Panc1 (cell line): ENCODE data around the gene SORBS1. TPM values are rescaled to one million over a fixed set of nuclear protein-coding genes. Genes with fewer than 3 reads are reported as not detected.
A peak's percentile ranks its signal among the peaks of the same experiment; 100 is the strongest.

Experiments
- ATAC-seq: fragments of 200-7000 bp; cut with Tn5 transposase; 2 replicates; pipeline ENCODE4 v1.9.1; 2020; ENCODE audit warnings: mild to moderate bottlenecking, moderate library complexity
- BruUV-seq: library from RNA; stranded (reverse); fragments of 400-500 nt; replicated peaks from 2 replicates; lab custom pipeline; 2021; lab: Mats Ljungman, UMichigan
- CTCF ChIA-PET: fragments of 300-600 bp; sonication (Branson Sonifier 250); formaldehyde crosslinking; loops from one replicate; lab custom pipeline; 2022; ENCODE audit warnings: antibody characterized with exemption; lab: Charles Lee
- POLR2A ChIA-PET: fragments of 300-600 bp; sonication (Branson Sonifier 250); formaldehyde crosslinking; loops from one replicate; lab custom pipeline; 2022; ENCODE audit warnings: antibody characterized with exemption; lab: Charles Lee
- DNase-seq: peaks from one replicate; pipeline ENCODE4 v3.0.0-alpha.2; 2010; ENCODE audit warnings: low read depth, low spot score
- H3K27ac ChIP-seq: 2 replicates; pipeline ENCODE4 v1.5.1; 2011; ENCODE audit warnings: mild to moderate bottlenecking, low read length, inconsistent platforms
- H3K27me3 ChIP-seq: fragments of 200-500 bp; sonication (Bioruptor generic); 2 replicates; pipeline ENCODE4 v1.6.0; 2014; ENCODE audit warnings: low read length, inconsistent platforms; ENCODE audit not compliant: control insufficient read depth, insufficient read depth
- H3K36me3 ChIP-seq: fragments of 200-500 bp; sonication (Bioruptor generic); 2 replicates; pipeline ENCODE4 v1.5.1; 2014; ENCODE audit warnings: inconsistent platforms, mild to moderate bottlenecking, low read length, moderate library complexity; ENCODE audit not compliant: control insufficient read depth, insufficient read depth
- H3K4me1 ChIP-seq: 2 replicates; pipeline ENCODE4 v1.5.1; 2011; ENCODE audit warnings: inconsistent platforms, mild to moderate bottlenecking, low read length, moderate library complexity; ENCODE audit not compliant: control insufficient read depth, insufficient read depth
- H3K4me3 ChIP-seq, 2 experiments: 2 replicates each; pipeline ENCODE4 v1.5.1; 2011 to 2012; ENCODE audit warnings: low read depth in 2 of 2, low read length in 2 of 2, mild to moderate bottlenecking in 2 of 2, inconsistent platforms in 1 of 2, moderate library complexity in 1 of 2
- H3K9me3 ChIP-seq: fragments of 200-500 bp; sonication (Bioruptor generic); 2 replicates; pipeline ENCODE4 v1.5.1; 2014; ENCODE audit warnings: low read depth, mild to moderate bottlenecking, inconsistent platforms, low read length, moderate library complexity; ENCODE audit not compliant: control insufficient read depth, insufficient read depth
- POLR2AphosphoS5 ChIP-seq: IDR thresholded peaks from 2 replicates; pipeline ENCODE4 v1.6.1; 2012; ENCODE audit warnings: mild to moderate bottlenecking, low read depth, low read length, moderate library complexity
- SIN3A ChIP-seq: IDR thresholded peaks from 2 replicates; pipeline ENCODE4 v1.6.1; 2012; ENCODE audit warnings: low read depth, mild to moderate bottlenecking, low read length, moderate library complexity, borderline replicate concordance; ENCODE audit not compliant: insufficient read depth
- TCF7L2 ChIP-seq: IDR thresholded peaks from 2 replicates; pipeline ENCODE4 v1.6.1; 2011; ENCODE audit warnings: mild to moderate bottlenecking, low read depth, low read length, inconsistent platforms
- in situ Hi-C: cut with HindIII; loops from 2 replicates; pipeline ENCODE4 v1.10.0; 2016; ENCODE audit warnings: low sequenced_read_pairs, low pct_unique_long_range_greater_than_20kb
- intact Hi-C: fragments of 100-400 bp; cut with micrococcal nuclease; formaldehyde crosslinking; loops from one replicate; pipeline ENCODE4 v1.10.0; 2022; ENCODE audit not compliant: unreplicated experiment
- total RNA-seq: library from RNA; stranded (reverse); gene quantifications from one replicate; pipeline ENCODE4 v1.2.1, GENCODE V29; 2021; ENCODE audit not compliant: unreplicated experiment
- TF ChIP-seq, protein P1 (sequence below): fragments of 450-650 bp; IDR thresholded peaks from 2 replicates; pipeline ENCODE4 v1.5.1; 2017; ENCODE audit warnings: mild to moderate bottlenecking
- TF ChIP-seq, protein P2 (sequence below), 2 experiments: IDR thresholded peaks; 2 replicates each; pipeline ENCODE4 v1.6.1; 2011 to 2012; ENCODE audit warnings: low read depth in 2 of 2, control low read depth in 1 of 2, low read length in 1 of 2, mild to moderate bottlenecking in 1 of 2, moderate library complexity in 1 of 2; ENCODE audit not compliant: insufficient read depth in 1 of 2

Gene SORBS1
- total RNA-seq, 1 experiment from 2014 or later = 29.4 TPM

DNA sequence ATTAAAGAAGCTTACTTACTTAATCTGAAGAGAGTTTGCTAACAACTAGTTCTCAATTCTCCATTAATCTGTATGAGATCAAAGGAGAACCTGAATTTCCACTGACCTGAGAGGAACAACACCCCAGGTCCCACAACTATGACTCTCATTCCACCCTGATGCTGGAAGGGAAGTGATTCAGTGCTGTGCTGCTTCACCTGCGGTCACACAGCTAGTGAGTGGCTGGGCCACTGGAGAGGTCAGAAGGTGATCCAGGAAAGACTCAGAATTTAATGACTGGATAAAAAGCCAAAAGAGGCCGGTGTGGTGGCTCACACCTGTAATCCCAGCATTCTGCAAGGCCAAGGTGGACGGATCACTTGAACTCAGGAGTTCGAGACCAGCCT lies 23.6 kb downstream of the SORBS1 start:
- ATAC-seq (no peak), DNase-seq (no peak)
- intact Hi-C loops = no loop called here
- TF ChIP-seq, protein P1, sequence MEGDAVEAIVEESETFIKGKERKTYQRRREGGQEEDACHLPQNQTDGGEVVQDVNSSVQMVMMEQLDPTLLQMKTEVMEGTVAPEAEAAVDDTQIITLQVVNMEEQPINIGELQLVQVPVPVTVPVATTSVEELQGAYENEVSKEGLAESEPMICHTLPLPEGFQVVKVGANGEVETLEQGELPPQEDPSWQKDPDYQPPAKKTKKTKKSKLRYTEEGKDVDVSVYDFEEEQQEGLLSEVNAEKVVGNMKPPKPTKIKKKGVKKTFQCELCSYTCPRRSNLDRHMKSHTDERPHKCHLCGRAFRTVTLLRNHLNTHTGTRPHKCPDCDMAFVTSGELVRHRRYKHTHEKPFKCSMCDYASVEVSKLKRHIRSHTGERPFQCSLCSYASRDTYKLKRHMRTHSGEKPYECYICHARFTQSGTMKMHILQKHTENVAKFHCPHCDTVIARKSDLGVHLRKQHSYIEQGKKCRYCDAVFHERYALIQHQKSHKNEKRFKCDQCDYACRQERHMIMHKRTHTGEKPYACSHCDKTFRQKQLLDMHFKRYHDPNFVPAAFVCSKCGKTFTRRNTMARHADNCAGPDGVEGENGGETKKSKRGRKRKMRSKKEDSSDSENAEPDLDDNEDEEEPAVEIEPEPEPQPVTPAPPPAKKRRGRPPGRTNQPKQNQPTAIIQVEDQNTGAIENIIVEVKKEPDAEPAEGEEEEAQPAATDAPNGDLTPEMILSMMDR = no peak
- TF ChIP-seq POLR2AphosphoS5 = no peak
- no peak for TF ChIP-seq TCF7L2
- TF ChIP-seq, protein P2, sequence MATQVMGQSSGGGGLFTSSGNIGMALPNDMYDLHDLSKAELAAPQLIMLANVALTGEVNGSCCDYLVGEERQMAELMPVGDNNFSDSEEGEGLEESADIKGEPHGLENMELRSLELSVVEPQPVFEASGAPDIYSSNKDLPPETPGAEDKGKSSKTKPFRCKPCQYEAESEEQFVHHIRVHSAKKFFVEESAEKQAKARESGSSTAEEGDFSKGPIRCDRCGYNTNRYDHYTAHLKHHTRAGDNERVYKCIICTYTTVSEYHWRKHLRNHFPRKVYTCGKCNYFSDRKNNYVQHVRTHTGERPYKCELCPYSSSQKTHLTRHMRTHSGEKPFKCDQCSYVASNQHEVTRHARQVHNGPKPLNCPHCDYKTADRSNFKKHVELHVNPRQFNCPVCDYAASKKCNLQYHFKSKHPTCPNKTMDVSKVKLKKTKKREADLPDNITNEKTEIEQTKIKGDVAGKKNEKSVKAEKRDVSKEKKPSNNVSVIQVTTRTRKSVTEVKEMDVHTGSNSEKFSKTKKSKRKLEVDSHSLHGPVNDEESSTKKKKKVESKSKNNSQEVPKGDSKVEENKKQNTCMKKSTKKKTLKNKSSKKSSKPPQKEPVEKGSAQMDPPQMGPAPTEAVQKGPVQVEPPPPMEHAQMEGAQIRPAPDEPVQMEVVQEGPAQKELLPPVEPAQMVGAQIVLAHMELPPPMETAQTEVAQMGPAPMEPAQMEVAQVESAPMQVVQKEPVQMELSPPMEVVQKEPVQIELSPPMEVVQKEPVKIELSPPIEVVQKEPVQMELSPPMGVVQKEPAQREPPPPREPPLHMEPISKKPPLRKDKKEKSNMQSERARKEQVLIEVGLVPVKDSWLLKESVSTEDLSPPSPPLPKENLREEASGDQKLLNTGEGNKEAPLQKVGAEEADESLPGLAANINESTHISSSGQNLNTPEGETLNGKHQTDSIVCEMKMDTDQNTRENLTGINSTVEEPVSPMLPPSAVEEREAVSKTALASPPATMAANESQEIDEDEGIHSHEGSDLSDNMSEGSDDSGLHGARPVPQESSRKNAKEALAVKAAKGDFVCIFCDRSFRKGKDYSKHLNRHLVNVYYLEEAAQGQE (IDR thresholded peaks at IDR 0.05; ENCODE audit: insufficient read depth in 1 of 2, low read depth in 2 of 2, low read length in 1 of 2) = no peak
- no peak for TF ChIP-seq SIN3A
- H3K9me3 ChIP-seq = no peaks in the 10 kb centered on the region
- H3K27ac ChIP-seq = no peak overlapping the region
- ChIA-PET CTCF (no interaction called here), POLR2A (no interaction called here)
- no peaks in the 10 kb centered on the region for H3K27me3 ChIP-seq
- peaks cover 16% of the 10 kb centered on the region for H3K4me1 ChIP-seq
- BruUV-seq = no TSS peak
- no peak overlapping the region for H3K4me3 ChIP-seq
- in situ Hi-C loops = no loop called here
- no peaks in the 10 kb centered on the region for H3K36me3 ChIP-seq

DNA sequence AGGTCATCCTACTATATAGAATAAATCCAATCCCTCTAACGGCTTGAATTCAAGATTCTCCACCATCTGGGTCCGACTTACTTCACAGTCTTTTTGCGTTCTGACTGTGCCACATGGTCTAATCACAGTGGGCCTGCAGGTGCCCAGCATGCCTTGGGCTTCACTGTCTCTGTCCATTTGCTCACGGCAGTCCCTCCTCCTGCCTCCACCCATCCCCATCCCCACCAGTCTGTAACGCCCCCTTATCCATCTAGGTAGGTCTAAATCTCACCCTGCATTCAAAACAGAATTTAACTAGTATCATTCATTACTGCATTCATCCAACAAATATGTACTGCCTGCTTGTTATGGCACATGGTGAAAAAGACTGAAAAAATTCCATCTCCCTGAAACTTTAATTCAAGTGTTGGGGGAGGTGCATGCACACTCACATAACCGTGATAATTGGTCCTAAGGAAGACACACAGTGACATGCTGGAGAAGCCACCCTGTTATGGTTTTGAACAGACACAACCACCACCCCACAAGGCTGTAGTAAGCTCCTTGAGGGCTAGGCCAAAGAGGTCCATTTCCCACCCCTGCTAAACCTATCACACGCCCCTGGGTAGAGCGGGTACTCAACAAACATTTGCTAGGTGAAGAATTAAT lies 24.2 kb downstream of the SORBS1 start:
- POLR2A ChIA-PET = no interaction called here
- Histone ChIP-seq H3K4me3 (no peak overlapping the region), H3K27ac (peak overlapping the region; percentile 56; the same call in 1 of the 2 replicates), H3K4me1 (peaks cover 14% of the 10 kb centered on the region), H3K9me3 (no peaks in the 10 kb centered on the region), H3K36me3 (no peaks in the 10 kb centered on the region), H3K27me3 (no peaks in the 10 kb centered on the region)
- no peak for ATAC-seq
- in situ Hi-C loops = no loop called here
- no peak for DNase-seq
- intact Hi-C loops = no loop called here
- no TSS peak for BruUV-seq
- TF ChIP-seq, protein P2 (IDR thresholded peaks at IDR 0.05; ENCODE audit: insufficient read depth in 1 of 2, low read depth in 2 of 2, low read length in 1 of 2) = no peak
- TF ChIP-seq POLR2AphosphoS5 = no peak
- no peak for TF ChIP-seq SIN3A
- TF ChIP-seq, protein P1 = no peak
- no peak for TF ChIP-seq TCF7L2
- CTCF ChIA-PET = no interaction called here
